ENCODE results near the gene CYSRT1. TPM values are rescaled to one million over a fixed set of nuclear protein-coding genes. Genes with fewer than 3 reads are reported as not detected.

The CYSRT1 gene
- total RNA-seq, 4 donors from 2014 or later, result 0.94 to 2.3 (median 1.3) TPM; not detected in 1

DNA sequence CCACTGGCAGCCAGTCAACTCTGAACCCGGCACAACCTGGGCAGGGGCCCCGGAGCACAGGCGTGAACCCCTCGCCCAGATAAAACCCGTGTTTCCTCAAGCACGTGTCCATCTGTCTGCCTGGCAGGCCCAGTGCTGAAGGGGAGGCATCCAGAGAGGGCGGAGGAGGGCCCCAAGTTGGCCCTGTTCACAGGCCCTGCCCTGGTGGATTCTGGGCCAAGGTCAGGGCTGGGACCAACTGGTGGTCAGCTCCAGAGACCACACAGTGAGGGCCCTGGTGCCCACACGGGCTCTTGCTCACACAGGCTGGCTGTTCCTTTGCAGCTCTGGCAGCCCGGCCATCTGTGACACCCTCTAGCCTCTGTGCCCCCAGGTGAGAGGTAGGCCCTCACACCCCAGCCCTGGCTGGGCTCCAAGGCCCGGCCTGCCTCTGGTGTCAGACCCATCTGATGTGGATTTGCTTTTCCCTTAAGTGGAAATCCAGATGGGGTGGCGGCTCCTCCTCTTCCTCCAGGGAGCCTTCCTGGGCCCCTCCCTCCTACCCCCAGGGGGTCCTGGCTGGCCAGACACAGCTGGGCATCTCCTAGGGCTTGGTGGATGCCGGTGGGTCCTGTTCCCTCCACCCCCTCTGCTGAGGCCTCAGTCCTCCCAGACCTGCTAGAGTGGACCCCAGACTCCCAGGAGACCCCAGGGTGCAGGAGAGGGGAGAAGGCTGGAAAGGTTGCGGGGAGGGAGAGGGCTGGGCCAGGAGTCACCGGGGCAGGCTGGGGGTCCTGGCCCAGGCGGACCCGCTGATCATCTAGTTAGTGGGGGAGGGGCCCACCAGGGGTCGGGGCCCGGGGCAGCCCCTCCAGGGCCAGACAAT, 25.6 kb downstream of the CYSRT1 start:
- H3K36me3 ChIP-seq, result no peaks in the 10 kb centered on the region
- H3K27ac ChIP-seq, result no peak overlapping the region
- no peak overlapping the region for H3K4me3 ChIP-seq (replicated peaks in 1 of 3)
- H3K4me1 ChIP-seq, result peaks cover 5 to 10% of the 10 kb centered on the region in 2 donors
- intact Hi-C loops (cut with DNase I), result no loop called here
- H3K27me3 ChIP-seq, result no peaks in the 10 kb centered on the region
- WGBS, 2 donors, result 59 to 67% methylated on average over 8 to 14 of the region's 18 CpGs
- no peak for DNase-seq
- H3K9me3 ChIP-seq, result no peaks in the 10 kb centered on the region
- TF ChIP-seq, protein P1, sequence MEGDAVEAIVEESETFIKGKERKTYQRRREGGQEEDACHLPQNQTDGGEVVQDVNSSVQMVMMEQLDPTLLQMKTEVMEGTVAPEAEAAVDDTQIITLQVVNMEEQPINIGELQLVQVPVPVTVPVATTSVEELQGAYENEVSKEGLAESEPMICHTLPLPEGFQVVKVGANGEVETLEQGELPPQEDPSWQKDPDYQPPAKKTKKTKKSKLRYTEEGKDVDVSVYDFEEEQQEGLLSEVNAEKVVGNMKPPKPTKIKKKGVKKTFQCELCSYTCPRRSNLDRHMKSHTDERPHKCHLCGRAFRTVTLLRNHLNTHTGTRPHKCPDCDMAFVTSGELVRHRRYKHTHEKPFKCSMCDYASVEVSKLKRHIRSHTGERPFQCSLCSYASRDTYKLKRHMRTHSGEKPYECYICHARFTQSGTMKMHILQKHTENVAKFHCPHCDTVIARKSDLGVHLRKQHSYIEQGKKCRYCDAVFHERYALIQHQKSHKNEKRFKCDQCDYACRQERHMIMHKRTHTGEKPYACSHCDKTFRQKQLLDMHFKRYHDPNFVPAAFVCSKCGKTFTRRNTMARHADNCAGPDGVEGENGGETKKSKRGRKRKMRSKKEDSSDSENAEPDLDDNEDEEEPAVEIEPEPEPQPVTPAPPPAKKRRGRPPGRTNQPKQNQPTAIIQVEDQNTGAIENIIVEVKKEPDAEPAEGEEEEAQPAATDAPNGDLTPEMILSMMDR (IDR thresholded peaks at IDR 0.05), result no peak
- no peak for TF ChIP-seq POLR2A (IDR thresholded peaks at IDR 0.05)

DNA sequence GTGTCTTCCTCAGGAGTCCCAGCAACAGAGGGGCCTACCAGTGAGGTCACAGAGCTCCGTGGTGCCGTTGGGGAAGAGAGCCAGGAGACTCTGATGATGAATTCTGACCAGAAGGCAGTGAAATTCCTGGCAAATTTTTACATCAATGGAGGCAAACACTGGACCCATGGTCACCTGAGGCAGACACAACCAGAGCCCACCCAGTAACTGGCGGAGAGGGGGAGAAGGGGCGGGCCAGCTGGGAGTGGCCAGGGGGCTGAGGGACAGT, 26.2 kb downstream of the CYSRT1 start, which contains the start of gene STPG3:
STPG3 (plus strand) TSS at position 93 of the 268 bp plus-strand sequence; CDS start at position 94, 1 bp downstream.
- Histone ChIP-seq H3K9me3 (no peaks in the 10 kb centered on the region), H3K27me3 (no peaks in the 10 kb centered on the region), H3K27ac (no peak within 1 kb of the TSS), H3K4me3 (replicated peaks in 1 of 3) (no peak within 1 kb of the TSS), H3K4me1 (peaks cover 9 to 14% of the 10 kb centered on the region in 2 donors), H3K36me3 (no peaks in the 10 kb centered on the region)
- DNase-seq, result no peak
- TF ChIP-seq, protein P1 (IDR thresholded peaks at IDR 0.05), result no peak
- no peak for TF ChIP-seq POLR2A (IDR thresholded peaks at IDR 0.05)
- WGBS, 2 donors, result 61 to 76% methylated on average over 4 of the region's 4 CpGs
- intact Hi-C loops (cut with DNase I), result no loop called here

DNA sequence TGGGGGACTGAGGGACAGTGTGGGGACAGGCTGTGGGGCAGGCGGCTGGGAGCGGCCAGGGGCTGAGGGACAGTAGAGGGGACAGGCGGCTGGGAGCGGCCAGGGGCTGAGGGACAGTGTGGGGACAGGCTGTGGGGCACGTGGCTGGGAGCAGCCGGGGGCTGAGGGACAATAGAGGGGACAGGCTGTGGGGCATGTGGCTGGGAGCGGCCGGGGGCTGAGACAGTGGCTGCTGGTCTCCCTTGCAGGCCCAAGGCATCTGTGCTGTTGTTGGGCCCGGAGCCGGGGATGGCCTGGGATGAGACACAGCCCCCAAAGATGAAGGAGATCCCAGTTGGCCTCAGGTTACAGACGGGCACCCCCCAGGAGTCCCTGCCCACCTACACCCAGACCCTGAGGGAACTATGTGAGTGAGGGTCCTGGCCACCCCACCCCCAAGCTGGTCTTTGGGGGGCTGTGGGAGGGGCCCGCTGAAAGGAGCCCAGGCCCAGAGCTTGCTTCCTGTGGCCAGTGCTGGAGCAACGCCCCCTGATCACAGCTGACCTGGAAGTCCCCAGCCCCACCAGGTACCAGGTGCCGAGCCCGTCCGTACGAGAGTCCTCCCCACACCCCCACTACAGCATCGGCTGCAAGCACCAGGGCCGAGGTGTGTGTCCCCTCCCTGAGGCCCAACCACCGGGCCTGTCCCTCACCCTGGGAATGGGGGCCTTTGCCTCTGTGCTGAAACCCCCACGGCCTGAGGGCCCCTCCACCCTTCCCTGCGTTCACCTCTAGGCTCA, 26.7 kb downstream of the CYSRT1 start:
- no peaks in the 10 kb centered on the region for H3K27me3 ChIP-seq
- WGBS, 2 donors, result 86 to 91% methylated on average over 13 to 18 of the region's 22 CpGs
- H3K36me3 ChIP-seq, result no peaks in the 10 kb centered on the region
- peaks cover 14 to 19% of the 10 kb centered on the region in 2 donors for H3K4me1 ChIP-seq
- no peak overlapping the region for H3K27ac ChIP-seq
- intact Hi-C loops (cut with DNase I), result no loop called here
- no peak overlapping the region for H3K4me3 ChIP-seq (replicated peaks in 1 of 3)
- DNase-seq, result no peak
- no peaks in the 10 kb centered on the region for H3K9me3 ChIP-seq
- TF ChIP-seq, protein P1 (IDR thresholded peaks at IDR 0.05), result no peak
- TF ChIP-seq POLR2A (IDR thresholded peaks at IDR 0.05), result no peak

DNA sequence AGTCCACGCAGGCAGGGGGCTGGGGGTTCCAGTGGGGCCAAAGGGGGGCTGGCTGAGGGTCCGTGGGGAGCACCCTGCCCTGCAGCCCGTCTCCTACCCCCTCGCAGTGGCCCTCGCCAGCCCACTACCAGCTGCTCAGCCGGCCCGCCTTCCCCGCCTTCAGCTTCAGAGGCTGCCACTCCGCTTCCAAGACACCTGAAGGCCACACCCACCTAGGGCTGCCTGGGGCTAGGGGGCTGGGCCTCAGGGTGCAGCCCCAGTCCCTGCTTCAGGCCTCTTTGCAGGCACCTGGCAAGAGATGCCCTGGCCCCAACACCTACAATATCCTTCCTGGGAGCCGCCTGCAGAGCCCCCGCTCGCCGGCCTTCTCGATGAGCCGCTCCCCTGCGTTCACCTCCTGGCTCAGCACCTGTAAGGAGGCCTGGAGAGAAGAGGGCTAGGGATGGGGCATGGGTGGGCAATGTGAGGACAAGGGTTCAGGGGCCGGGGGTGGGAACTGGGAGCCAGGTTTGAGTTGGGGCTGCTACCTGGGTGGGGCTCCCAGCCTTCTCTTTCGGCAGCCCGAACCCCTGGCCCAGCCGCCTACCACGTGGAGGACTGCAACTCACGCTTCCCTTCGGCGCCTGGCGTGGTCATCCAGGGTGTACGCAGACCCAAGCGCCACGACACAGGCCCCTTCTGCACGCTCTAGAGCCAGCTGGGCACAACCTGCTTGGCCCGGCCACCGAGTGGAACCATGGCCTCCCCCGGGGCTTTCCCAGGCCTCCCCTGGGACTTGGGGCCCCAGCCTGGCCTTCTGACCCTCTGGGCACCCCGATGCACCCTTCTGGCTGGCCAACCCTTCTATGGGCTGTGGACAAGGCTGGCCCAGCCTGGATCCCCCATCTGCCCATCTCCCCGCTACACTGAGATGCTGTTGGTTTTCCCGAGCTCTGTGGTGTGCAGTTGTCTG, 27.9 kb downstream of the CYSRT1 start:
- Histone ChIP-seq H3K36me3 (no peaks in the 10 kb centered on the region), H3K27ac (no peak overlapping the region), H3K4me1 (peaks cover 16 to 22% of the 10 kb centered on the region in 2 donors), H3K9me3 (no peaks in the 10 kb centered on the region), H3K4me3 (replicated peaks in 1 of 3) (no peak overlapping the region), H3K27me3 (no peaks in the 10 kb centered on the region)
- intact Hi-C loops (cut with DNase I), result no loop called here
- no peak for DNase-seq
- WGBS, 2 donors, result 85 to 95% methylated on average over 23 to 27 of the region's 35 CpGs
- no peak for TF ChIP-seq POLR2A (IDR thresholded peaks at IDR 0.05)
- TF ChIP-seq, protein P1 (IDR thresholded peaks at IDR 0.05), result no peak
